HepG2 (cell line): ENCODE measurements around the gene IL1R1. TPM values are rescaled to one million over a fixed set of nuclear protein-coding genes. Genes with fewer than 3 reads are reported as not detected.
A peak's percentile ranks its signal among the peaks of the same experiment; 100 is the strongest.

Source experiments
- HNF1A ChIP-seq, 2 experiments: sonication (generic) in 1 of 2; formaldehyde crosslinking in 1 of 2; IDR thresholded peaks; 2 replicates each; pipeline versions ENCODE4 v1.4.0 to v1.6.1; 2016 to 2020; ENCODE audit warnings: borderline replicate concordance in 1 of 2, low read depth in 1 of 2, mild to moderate bottlenecking in 1 of 2, missing genetic modification reagents in 1 of 2
- MEIS2 ChIP-seq: sonication (generic); formaldehyde crosslinking; IDR thresholded peaks from 2 replicates; pipeline ENCODE4 v1.9.0; 2021; ENCODE audit warnings: mild to moderate bottlenecking, missing genetic modification reagents
- NCOA2 ChIP-seq: sonication (generic); formaldehyde crosslinking; IDR thresholded peaks from 2 replicates; pipeline ENCODE4 v1.8.0; 2022; ENCODE audit warnings: inconsistent platforms
- SIX4 ChIP-seq: sonication (generic); formaldehyde crosslinking; IDR thresholded peaks from 2 replicates; pipeline ENCODE4 v1.4.0; 2020; ENCODE audit warnings: missing genetic modification reagents
- ZNF232 ChIP-seq: sonication (generic); formaldehyde crosslinking; IDR thresholded peaks from 2 replicates; pipeline ENCODE4 v1.4.0; 2020; ENCODE audit warnings: missing genetic modification reagents, borderline replicate concordance
- ZNF317 ChIP-seq: sonication (generic); formaldehyde crosslinking; IDR thresholded peaks from 2 replicates; pipeline ENCODE4 v1.5.0; 2020; ENCODE audit warnings: mild to moderate bottlenecking, missing genetic modification reagents
- ZNF430 ChIP-seq: sonication (generic); formaldehyde crosslinking; IDR thresholded peaks from 2 replicates; pipeline ENCODE4 v1.9.0; 2021; ENCODE audit warnings: mild to moderate bottlenecking, missing genetic modification reagents
- ZNF782 ChIP-seq: sonication (generic); formaldehyde crosslinking; IDR thresholded peaks from 2 replicates; pipeline ENCODE4 v1.4.0; 2020; ENCODE audit warnings: missing genetic modification reagents, mild to moderate bottlenecking, borderline replicate concordance
- polyA plus RNA-seq, 8 experiments: library from polyadenylated mRNA; depleted of rRNA in 3 of 8; stranded (reverse) in 7 of 8; unstranded in 1 of 8; fragments of >200 nt; fragmentation: Illumina TruSeq in 4 of 8; extraction: Trizol in 4 of 8; gene quantifications; 2 replicates each; pipeline versions ENCODE4 v1.2.1 to v1.2.3, GENCODE V29; 2011 to 2016; ENCODE audit warnings: low read depth in 4 of 8, missing spikeins in 1 of 8, mixed read lengths in 1 of 8; ENCODE audit not compliant: insufficient read depth in 1 of 8
- total RNA-seq, 5 experiments: library from RNA; depleted of rRNA; stranded (reverse); fragments of >200 nt; fragmentation: Illumina TruSeq; extraction: Trizol; gene quantifications; 2 replicates each; pipeline ENCODE4 v1.2.3, GENCODE V29; 2016; ENCODE audit warnings: low read depth in 1 of 5
- TF ChIP-seq, protein P1 (sequence below), 2 experiments: IDR thresholded peaks; 2 replicates each; pipeline ENCODE4 v1.6.1; 2011 to 2012; ENCODE audit warnings: low read length in 2 of 2, borderline replicate concordance in 1 of 2, low read depth in 1 of 2, mild to moderate bottlenecking in 1 of 2, moderate library complexity in 1 of 2
- TF ChIP-seq, protein P2 (sequence below): sonication (generic); formaldehyde crosslinking; IDR thresholded peaks from 2 replicates; pipeline ENCODE4 v1.5.0; 2020; ENCODE audit warnings: mild to moderate bottlenecking, missing genetic modification reagents, borderline replicate concordance
- TF ChIP-seq, protein P3 (sequence below): IDR thresholded peaks from 2 replicates; pipeline ENCODE4 v1.6.1; 2016; ENCODE audit warnings: low read depth, control low read depth
- TF ChIP-seq, protein P4 (sequence below): IDR thresholded peaks from 2 replicates; pipeline ENCODE4 v1.6.1; 2016
- TF ChIP-seq, protein P5 (sequence below): sonication (generic); formaldehyde crosslinking; IDR thresholded peaks from 2 replicates; pipeline ENCODE4 v1.8.0; 2022; ENCODE audit warnings: mild to moderate bottlenecking, missing genetic modification reagents

IL1R1 gene
- total and polyA plus RNA-seq, 2 of the 13 experiments (the other 11 are each of a cell fraction or from before 2014, with no cell fraction given) = 38.0 to 93.1 TPM

- TF ChIP-seq, protein P1, sequence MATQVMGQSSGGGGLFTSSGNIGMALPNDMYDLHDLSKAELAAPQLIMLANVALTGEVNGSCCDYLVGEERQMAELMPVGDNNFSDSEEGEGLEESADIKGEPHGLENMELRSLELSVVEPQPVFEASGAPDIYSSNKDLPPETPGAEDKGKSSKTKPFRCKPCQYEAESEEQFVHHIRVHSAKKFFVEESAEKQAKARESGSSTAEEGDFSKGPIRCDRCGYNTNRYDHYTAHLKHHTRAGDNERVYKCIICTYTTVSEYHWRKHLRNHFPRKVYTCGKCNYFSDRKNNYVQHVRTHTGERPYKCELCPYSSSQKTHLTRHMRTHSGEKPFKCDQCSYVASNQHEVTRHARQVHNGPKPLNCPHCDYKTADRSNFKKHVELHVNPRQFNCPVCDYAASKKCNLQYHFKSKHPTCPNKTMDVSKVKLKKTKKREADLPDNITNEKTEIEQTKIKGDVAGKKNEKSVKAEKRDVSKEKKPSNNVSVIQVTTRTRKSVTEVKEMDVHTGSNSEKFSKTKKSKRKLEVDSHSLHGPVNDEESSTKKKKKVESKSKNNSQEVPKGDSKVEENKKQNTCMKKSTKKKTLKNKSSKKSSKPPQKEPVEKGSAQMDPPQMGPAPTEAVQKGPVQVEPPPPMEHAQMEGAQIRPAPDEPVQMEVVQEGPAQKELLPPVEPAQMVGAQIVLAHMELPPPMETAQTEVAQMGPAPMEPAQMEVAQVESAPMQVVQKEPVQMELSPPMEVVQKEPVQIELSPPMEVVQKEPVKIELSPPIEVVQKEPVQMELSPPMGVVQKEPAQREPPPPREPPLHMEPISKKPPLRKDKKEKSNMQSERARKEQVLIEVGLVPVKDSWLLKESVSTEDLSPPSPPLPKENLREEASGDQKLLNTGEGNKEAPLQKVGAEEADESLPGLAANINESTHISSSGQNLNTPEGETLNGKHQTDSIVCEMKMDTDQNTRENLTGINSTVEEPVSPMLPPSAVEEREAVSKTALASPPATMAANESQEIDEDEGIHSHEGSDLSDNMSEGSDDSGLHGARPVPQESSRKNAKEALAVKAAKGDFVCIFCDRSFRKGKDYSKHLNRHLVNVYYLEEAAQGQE (IDR thresholded peaks at IDR 0.05; ENCODE audit: borderline replicate concordance in 1 of 2, low read depth in 1 of 2, low read length in 2 of 2) = peak in 1 of 2 experiments; percentile 66; a peak in 1 of 4 replicates
- TF ChIP-seq ZNF232 = peak; percentile 73; the same call in 1 of the 2 replicates
- TF ChIP-seq, protein P2, sequence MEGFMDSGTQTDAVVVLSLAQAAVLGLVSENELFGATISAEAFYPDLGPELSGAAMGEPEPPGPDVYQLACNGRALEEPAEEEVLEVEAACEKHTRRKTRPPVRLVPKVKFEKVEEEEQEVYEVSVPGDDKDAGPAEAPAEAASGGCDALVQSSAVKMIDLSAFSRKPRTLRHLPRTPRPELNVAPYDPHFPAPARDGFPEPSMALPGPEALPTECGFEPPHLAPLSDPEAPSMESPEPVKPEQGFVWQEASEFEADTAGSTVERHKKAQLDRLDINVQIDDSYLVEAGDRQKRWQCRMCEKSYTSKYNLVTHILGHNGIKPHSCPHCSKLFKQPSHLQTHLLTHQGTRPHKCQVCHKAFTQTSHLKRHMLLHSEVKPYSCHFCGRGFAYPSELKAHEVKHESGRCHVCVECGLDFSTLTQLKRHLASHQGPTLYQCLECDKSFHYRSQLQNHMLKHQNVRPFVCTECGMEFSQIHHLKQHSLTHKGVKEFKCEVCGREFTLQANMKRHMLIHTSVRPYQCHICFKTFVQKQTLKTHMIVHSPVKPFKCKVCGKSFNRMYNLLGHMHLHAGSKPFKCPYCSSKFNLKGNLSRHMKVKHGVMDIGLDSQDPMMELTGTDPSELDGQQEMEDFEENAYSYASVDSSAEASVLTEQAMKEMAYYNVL = peak; percentile 91; the same call in 1 of the 2 replicates
- TF ChIP-seq HNF1A (IDR thresholded peaks at IDR 0.05; ENCODE audit: low read depth) = peak; percentile 81
- TF ChIP-seq HNF1A (CRISPR knock-in tag; IDR thresholded peaks at IDR 0.05; ENCODE audit: borderline replicate concordance) = peak; percentile 81; the same call in 1 of the 2 replicates
- TF ChIP-seq SIX4 (CRISPR knock-in tag) = peak; percentile 61; the same call in 1 of the 2 replicates
- no peak for TF ChIP-seq ZNF782 (CRISPR knock-in tag)
- TF ChIP-seq, protein P3, sequence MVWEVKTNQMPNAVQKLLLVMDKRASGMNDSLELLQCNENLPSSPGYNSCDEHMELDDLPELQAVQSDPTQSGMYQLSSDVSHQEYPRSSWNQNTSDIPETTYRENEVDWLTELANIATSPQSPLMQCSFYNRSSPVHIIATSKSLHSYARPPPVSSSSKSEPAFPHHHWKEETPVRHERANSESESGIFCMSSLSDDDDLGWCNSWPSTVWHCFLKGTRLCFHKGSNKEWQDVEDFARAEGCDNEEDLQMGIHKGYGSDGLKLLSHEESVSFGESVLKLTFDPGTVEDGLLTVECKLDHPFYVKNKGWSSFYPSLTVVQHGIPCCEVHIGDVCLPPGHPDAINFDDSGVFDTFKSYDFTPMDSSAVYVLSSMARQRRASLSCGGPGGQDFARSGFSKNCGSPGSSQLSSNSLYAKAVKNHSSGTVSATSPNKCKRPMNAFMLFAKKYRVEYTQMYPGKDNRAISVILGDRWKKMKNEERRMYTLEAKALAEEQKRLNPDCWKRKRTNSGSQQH (CRISPR knock-in tag) = no peak
- TF ChIP-seq, protein P4, sequence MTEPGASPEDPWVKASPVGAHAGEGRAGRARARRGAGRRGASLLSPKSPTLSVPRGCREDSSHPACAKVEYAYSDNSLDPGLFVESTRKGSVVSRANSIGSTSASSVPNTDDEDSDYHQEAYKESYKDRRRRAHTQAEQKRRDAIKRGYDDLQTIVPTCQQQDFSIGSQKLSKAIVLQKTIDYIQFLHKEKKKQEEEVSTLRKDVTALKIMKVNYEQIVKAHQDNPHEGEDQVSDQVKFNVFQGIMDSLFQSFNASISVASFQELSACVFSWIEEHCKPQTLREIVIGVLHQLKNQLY (CRISPR knock-in tag) = peak; percentile 76; the same call in 1 of the 2 replicates
- peak; percentile 88 for TF ChIP-seq NCOA2 (CRISPR knock-in tag)
- 0 out of 2 replicates have a peak, but pooled peaks have one; percentile 43 for TF ChIP-seq MEIS2 (CRISPR knock-in tag)
- peak; percentile 66; the same call in 1 of the 2 replicates for TF ChIP-seq ZNF430 (CRISPR knock-in tag)
- TF ChIP-seq ZNF317 (CRISPR knock-in tag) = peak; percentile 85; the same call in 1 of the 2 replicates
- TF ChIP-seq, protein P5, sequence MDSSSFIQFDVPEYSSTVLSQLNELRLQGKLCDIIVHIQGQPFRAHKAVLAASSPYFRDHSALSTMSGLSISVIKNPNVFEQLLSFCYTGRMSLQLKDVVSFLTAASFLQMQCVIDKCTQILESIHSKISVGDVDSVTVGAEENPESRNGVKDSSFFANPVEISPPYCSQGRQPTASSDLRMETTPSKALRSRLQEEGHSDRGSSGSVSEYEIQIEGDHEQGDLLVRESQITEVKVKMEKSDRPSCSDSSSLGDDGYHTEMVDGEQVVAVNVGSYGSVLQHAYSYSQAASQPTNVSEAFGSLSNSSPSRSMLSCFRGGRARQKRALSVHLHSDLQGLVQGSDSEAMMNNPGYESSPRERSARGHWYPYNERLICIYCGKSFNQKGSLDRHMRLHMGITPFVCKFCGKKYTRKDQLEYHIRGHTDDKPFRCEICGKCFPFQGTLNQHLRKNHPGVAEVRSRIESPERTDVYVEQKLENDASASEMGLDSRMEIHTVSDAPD (CRISPR knock-in tag) = peak; percentile 74; the same call in 1 of the 2 replicates
Measured at GRCh38 chr2:102100371-102101096, 42.0 kb upstream of the IL1R1 start (continued).
